Spinal cord (tissue), 10 donors: ENCODE measurements around the gene EPHA5. TPM values are rescaled to one million over a fixed set of nuclear protein-coding genes. Genes with fewer than 3 reads are reported as not detected.

Experiments used
- DNase-seq, 6 donors: peaks; one replicate each; pipeline versions ENCODE4 v3.0.0 to v3.0.0-alpha.2; 2013 to 2015; ENCODE audit warnings: low spot score in 6 of 6, low read depth in 4 of 6
- H3K27ac ChIP-seq: one replicate; pipeline ENCODE4 v1.5.1; 2013; ENCODE audit warnings: low read depth, low read length, control low read depth
- H3K27me3 ChIP-seq: one replicate; pipeline ENCODE4 v1.6.1; 2013; ENCODE audit warnings: low read length; ENCODE audit not compliant: control insufficient read depth, insufficient read depth
- H3K36me3 ChIP-seq: one replicate; pipeline ENCODE4 v1.6.1; 2013; ENCODE audit warnings: low read length; ENCODE audit not compliant: control insufficient read depth, insufficient read depth
- H3K4me1 ChIP-seq: one replicate; pipeline ENCODE4 v1.6.1; 2013; ENCODE audit warnings: low read length; ENCODE audit not compliant: control insufficient read depth, insufficient read depth
- H3K4me3 ChIP-seq: one replicate; pipeline ENCODE4 v1.5.1; 2013; ENCODE audit warnings: low read depth, low read length, control low read depth
- H3K9me3 ChIP-seq: one replicate; pipeline ENCODE4 v1.6.1; 2013; ENCODE audit warnings: low read length; ENCODE audit not compliant: control insufficient read depth, insufficient read depth
- whole genome bisulfite sequencing: methylation state at CpG from one replicate; pipeline ENCODE4 v1.1.5; 2013; ENCODE audit warnings: missing lambda C conversion rate; ENCODE audit not compliant: insufficient coverage; 5-methylcytosine and 5-hydroxymethylcytosine counted together
- polyA plus RNA-seq, 2 donors: library from polyadenylated mRNA; unstranded; fragments of 120-200 nt; gene quantifications; one replicate each; pipeline ENCODE4 v1.2.1, GENCODE V29; 2013; ENCODE audit not compliant: insufficient read length in 2 of 2
- total RNA-seq, 2 donors: library from RNA; depleted of rRNA in 1 of 2; stranded (reverse); fragments of 120-200 nt in 1 of 2; fragments of >200 nt in 1 of 2; gene quantifications; one replicate each; pipeline versions ENCODE4 v1.2.3 to v1.2.4, GENCODE V29; 2013 to 2014
- donor health status: healthy.

EPHA5 gene
- total and polyA plus RNA-seq, 4 donors: 14.1 to 35.4 (median 21.6) TPM

GRCh38 chr4:65667506-65668041, 2.7 kb downstream of the EPHA5 start:
- H3K4me1 ChIP-seq: peaks cover 24% of the 10 kb centered on the region
- H3K36me3 ChIP-seq: no peaks in the 10 kb centered on the region
- H3K27me3 ChIP-seq: peaks cover 26% of the 10 kb centered on the region
- DNase-seq: peak in 4 of 6 donors; percentile 28 to 73 (median 48)
- peak overlapping the region; percentile 88 for H3K27ac ChIP-seq
- peak overlapping the region; percentile 82 for H3K4me3 ChIP-seq
- 6% methylated on average over 2 of the region's 10 CpGs for WGBS
- no peaks in the 10 kb centered on the region for H3K9me3 ChIP-seq

GRCh38 chr4:65665771-65666523, 4.3 kb downstream of the EPHA5 start:
- no peaks in the 10 kb centered on the region for H3K36me3 ChIP-seq
- H3K4me1 ChIP-seq: peaks cover 24% of the 10 kb centered on the region
- DNase-seq: peak in 3 of 6 donors; percentile 11 to 77 (median 71)
- no peak overlapping the region for H3K27ac ChIP-seq
- 25% methylated on average over 1 of the region's 3 CpGs for WGBS
- peaks cover 26% of the 10 kb centered on the region for H3K27me3 ChIP-seq
- no peaks in the 10 kb centered on the region for H3K9me3 ChIP-seq
- no peak overlapping the region for H3K4me3 ChIP-seq

- Histone ChIP-seq H3K9me3 (no peaks in the 10 kb centered on the region), H3K4me3 (no peak overlapping the region), H3K36me3 (no peaks in the 10 kb centered on the region), H3K4me1 (no peaks in the 10 kb centered on the region), H3K27me3 (peaks cover 2% of the 10 kb centered on the region), H3K27ac (no peak overlapping the region)
- no CpG with 5 or more reads among the region's 1 CpG for WGBS
- peak in 4 of 6 donors; percentile 7 to 83 (median 44) for DNase-seq
These were observed 8.8 kb downstream of the EPHA5 start for GRCh38 chr4:65661471-65661870.

- no peak for DNase-seq
- no peaks in the 10 kb centered on the region for H3K36me3 ChIP-seq
- 75% methylated on average over 1 of the region's 1 CpG for whole genome bisulfite sequencing
- no peaks in the 10 kb centered on the region for H3K27me3 ChIP-seq
- H3K9me3 ChIP-seq: no peaks in the 10 kb centered on the region
- no peaks in the 10 kb centered on the region for H3K4me1 ChIP-seq
- H3K4me3 ChIP-seq: no peak overlapping the region
- no peak overlapping the region for H3K27ac ChIP-seq
These were observed 12.2 kb downstream of the EPHA5 start for GRCh38 chr4:65658117-65658516.

GRCh38 chr4:65656008-65656407, 14.3 kb downstream of the EPHA5 start:
- H3K4me3 ChIP-seq: no peak overlapping the region
- H3K4me1 ChIP-seq: no peaks in the 10 kb centered on the region
- DNase-seq: no peak
- H3K9me3 ChIP-seq: no peaks in the 10 kb centered on the region
- H3K36me3 ChIP-seq: no peaks in the 10 kb centered on the region
- no peak overlapping the region for H3K27ac ChIP-seq
- H3K27me3 ChIP-seq: no peaks in the 10 kb centered on the region

GRCh38 chr4:65654976-65655375, 15.3 kb downstream of the EPHA5 start:
- WGBS: no CpG with 5 or more reads among the region's 1 CpG
- H3K27me3 ChIP-seq: no peaks in the 10 kb centered on the region
- no peak overlapping the region for H3K27ac ChIP-seq
- DNase-seq: no peak
- no peaks in the 10 kb centered on the region for H3K9me3 ChIP-seq
- H3K36me3 ChIP-seq: no peaks in the 10 kb centered on the region
- no peak overlapping the region for H3K4me3 ChIP-seq
- no peaks in the 10 kb centered on the region for H3K4me1 ChIP-seq

GRCh38 chr4:65653740-65654361, 16.4 kb downstream of the EPHA5 start:
- WGBS: no CpG with 5 or more reads among the region's 6 CpGs

GRCh38 chr4:65651751-65652150, 18.5 kb downstream of the EPHA5 start:
- peak in 1 of 6 donors; percentile 65 for DNase-seq
- Histone ChIP-seq H3K27ac (no peak overlapping the region), H3K4me3 (no peak overlapping the region), H3K9me3 (no peaks in the 10 kb centered on the region), H3K4me1 (no peaks in the 10 kb centered on the region), H3K27me3 (no peaks in the 10 kb centered on the region), H3K36me3 (no peaks in the 10 kb centered on the region)
- no CpG with 5 or more reads among the region's 3 CpGs for WGBS

More at GRCh38 chr4:65653740-65654361, 16.4 kb downstream of the EPHA5 start:
- Histone ChIP-seq H3K36me3 (no peaks in the 10 kb centered on the region), H3K27me3 (no peaks in the 10 kb centered on the region), H3K4me3 (no peak overlapping the region), H3K27ac (no peak overlapping the region), H3K9me3 (no peaks in the 10 kb centered on the region), H3K4me1 (no peaks in the 10 kb centered on the region)
- no peak for DNase-seq

- Histone ChIP-seq H3K36me3 (no peaks in the 10 kb centered on the region), H3K4me3 (no peak overlapping the region), H3K4me1 (no peaks in the 10 kb centered on the region), H3K27me3 (no peaks in the 10 kb centered on the region), H3K9me3 (no peaks in the 10 kb centered on the region), H3K27ac (no peak overlapping the region)
- no CpG with 5 or more reads among the region's 1 CpG for WGBS
- no peak for DNase-seq
These were observed 19.3 kb downstream of the EPHA5 start for GRCh38 chr4:65651031-65651430.

GRCh38 chr4:65646136-65646535, 24.2 kb downstream of the EPHA5 start:
- no CpG with 5 or more reads among the region's 1 CpG for WGBS
- no peak overlapping the region for H3K4me3 ChIP-seq
- H3K9me3 ChIP-seq: no peaks in the 10 kb centered on the region
- H3K27me3 ChIP-seq: no peaks in the 10 kb centered on the region
- H3K4me1 ChIP-seq: no peaks in the 10 kb centered on the region
- no peak overlapping the region for H3K27ac ChIP-seq
- H3K36me3 ChIP-seq: no peaks in the 10 kb centered on the region
- no peak for DNase-seq
